GM13976 (cell line): ENCODE measurements around the gene PCDH12.

Experiments
- DNase-seq: peaks from one replicate; pipeline ENCODE4 v3.0.0; 2012; ENCODE audit warnings: low spot score
- in situ Hi-C: fragments of 300-500 bp; cut with MboI; formaldehyde crosslinking; loops from one replicate; pipeline ENCODE4 v1.12.0; 2022; ENCODE audit warnings: low sequenced_read_pairs, mixed read lengths, inconsistent platforms; ENCODE audit not compliant: unreplicated experiment
- TF ChIP-seq, protein P1 (sequence below): IDR thresholded peaks from 2 replicates; pipeline ENCODE4 v1.5.1; 2012; ENCODE audit warnings: borderline replicate concordance, mild to moderate bottlenecking; ENCODE audit not compliant: insufficient read depth; ENCODE audit errors: extremely low read depth, missing control alignments, control extremely low read depth

PCDH12 gene

DNA sequence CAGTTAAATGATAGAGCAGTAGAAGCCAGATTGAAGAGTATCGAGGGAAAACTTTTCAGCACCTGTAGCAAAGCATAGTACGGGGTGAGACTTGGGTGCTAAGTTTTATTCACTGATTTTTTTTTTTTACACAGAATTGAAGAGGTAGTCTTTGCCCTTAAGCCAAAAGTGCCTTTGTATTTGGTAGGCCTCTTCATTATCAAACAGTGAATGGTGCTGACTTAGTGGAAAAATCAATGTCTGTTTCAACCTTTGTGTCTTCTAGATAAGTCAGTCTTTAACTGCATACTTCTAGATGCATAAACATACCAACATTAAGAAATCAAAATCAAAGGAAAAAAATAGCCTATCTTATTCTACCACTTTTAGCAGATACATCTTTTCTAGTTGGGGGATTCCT lies 24.6 kb upstream of the PCDH12 start:
- DNase-seq = no peak
- in situ Hi-C loops = loop anchor here (25.0 kb wide), 1 partner anchor 580 kb away; no protein-coding TSS in a partner anchor
- TF ChIP-seq, protein P1, sequence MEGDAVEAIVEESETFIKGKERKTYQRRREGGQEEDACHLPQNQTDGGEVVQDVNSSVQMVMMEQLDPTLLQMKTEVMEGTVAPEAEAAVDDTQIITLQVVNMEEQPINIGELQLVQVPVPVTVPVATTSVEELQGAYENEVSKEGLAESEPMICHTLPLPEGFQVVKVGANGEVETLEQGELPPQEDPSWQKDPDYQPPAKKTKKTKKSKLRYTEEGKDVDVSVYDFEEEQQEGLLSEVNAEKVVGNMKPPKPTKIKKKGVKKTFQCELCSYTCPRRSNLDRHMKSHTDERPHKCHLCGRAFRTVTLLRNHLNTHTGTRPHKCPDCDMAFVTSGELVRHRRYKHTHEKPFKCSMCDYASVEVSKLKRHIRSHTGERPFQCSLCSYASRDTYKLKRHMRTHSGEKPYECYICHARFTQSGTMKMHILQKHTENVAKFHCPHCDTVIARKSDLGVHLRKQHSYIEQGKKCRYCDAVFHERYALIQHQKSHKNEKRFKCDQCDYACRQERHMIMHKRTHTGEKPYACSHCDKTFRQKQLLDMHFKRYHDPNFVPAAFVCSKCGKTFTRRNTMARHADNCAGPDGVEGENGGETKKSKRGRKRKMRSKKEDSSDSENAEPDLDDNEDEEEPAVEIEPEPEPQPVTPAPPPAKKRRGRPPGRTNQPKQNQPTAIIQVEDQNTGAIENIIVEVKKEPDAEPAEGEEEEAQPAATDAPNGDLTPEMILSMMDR = no peak

DNA sequence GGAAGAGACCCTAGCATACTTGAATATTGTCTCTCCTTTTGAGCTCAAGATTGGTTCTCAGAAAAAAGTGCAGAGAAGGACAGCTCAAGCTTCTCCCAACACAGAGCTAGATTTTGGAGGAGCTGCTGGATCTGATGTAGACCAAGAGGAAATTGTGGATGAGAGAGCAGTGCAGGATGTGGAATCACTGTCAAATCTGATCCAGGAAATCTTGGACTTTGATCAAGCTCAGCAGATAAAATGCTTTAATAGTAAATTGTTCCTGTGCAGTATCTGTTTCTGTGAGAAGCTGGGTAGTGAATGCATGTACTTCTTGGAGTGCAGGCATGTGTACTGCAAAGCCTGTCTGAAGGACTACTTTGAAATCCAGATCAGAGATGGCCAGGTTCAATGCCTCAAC lies 20.4 kb upstream of the PCDH12 start:
- in situ Hi-C loops = loop anchor here (25.0 kb wide), 1 partner anchor 584 kb away; no protein-coding TSS in a partner anchor
- TF ChIP-seq, protein P1 = no peak
- no peak for DNase-seq

DNA sequence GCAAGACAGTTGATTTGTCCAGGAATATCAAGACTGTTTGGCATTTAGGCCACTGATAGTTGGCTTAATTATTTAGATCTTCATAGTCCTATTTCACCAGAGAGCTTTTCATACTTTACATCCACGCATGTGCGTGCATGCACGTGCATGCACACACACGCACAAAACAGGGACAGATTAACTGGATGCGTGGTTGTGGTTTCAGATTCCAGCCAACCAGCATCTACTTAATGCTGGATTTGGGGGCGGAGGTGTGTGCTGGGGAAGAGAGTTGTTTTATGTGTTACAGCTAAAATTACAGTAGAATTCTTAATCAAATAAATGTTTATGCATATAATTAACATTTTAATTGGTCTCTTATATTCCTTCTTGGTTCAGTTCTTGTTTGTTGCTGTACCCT lies 18.2 kb upstream of the PCDH12 start:
- in situ Hi-C loops = loop anchor here (25.0 kb wide), 1 partner anchor 586 kb away; no protein-coding TSS in a partner anchor
- no peak for DNase-seq

DNA sequence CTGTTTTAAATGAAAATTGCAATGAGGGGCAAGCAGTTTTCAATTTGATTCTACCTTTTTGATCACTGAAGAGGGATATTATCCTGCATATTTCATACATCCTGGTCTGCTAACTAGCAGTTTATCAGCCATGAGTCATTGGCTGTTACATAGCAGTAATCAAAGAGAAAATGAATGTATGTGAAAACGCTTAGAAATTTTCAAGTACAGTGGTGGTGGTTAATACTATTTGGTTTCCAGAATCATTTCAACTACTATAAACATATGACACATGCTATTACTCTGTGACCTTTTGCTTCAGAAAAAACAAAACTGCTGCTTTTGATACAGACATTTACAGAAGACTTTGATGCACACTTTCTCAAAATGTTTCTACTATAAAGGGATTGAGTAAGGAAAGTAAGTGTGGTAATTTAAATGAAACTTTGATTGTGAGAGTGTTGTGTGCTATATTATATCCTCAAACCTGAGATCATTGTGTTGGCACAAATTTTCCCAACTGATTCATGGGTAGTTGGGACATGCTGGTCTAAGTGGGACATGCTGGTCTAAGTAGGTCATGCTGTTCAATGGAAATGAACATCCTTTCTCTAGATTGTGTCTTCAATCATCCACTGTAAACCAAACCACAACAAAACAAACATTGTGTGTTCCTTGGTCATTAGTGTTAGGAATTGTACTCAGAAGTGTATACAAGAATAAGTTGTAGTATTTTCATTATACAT lies 16.0 kb upstream of the PCDH12 start:
- in situ Hi-C loops = no loop called here
- DNase-seq = no peak
- TF ChIP-seq, protein P1 = no peak

More for the DNA sequence above, 18.2 kb upstream of the PCDH12 start:
- TF ChIP-seq, protein P1 = no peak

DNA sequence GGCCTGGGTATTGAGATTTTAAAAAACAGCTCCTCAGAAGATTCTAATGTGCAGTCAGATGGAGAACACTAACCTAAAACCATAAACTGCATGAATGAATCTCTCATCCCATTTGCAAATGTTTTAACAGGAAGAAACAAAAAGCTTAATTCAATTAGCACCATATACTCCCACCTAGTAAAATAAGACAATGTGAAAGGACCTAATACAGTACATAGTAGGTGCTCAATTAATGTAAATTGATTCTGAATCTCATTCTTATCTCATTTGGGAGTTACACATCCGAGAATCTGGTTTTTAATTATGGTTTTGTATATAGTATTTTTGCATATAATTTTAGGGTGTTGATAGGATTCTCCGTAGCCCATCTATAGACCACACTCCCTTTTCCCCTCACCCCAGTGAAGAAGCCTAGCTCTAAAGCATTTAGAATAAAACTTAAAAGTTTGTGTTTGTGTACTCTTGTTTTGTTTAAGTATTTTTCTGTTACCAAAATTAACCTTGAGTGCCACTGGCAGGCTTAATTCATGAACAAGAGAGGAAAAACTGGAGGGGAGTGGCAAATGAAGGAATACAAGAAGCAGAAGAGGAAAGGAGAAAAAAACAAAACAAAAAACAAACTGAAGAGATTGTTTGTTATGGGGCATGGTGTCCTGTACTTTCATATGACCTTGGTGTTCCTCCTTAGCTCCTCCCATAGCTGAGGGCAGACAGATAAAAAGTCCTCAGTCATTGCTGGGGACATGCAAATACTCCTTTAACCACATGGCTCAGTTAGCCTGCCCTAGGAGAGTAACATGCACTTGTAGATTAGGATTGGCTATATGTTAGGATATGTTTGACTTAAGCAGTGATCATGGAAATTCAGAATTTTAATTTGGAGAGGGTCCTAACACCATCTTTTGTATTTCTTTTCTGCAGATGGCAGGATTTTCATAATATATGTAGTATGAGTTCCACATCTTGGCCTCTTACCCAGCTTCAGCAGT lies 12.1 kb upstream of the PCDH12 start:
- peak; percentile 76 for DNase-seq
- in situ Hi-C loops = no loop called here

More for the DNA sequence above, 12.1 kb upstream of the PCDH12 start:
- TF ChIP-seq, protein P1 = no peak
